Activated CD4-positive, alpha-beta T cell treated with anti-CD3 and anti-CD28 coated beads for 24 hours (primary cell): Measurements from ENCODE around the gene AGPAT3.
"Not testable (repeated sequence)": the region's sequence is repeated elsewhere in the genome, so short reads cannot be mapped to it uniquely, and the experiment has no call there.

Experiments used
- DNase-seq, 2 donors: peaks; one replicate each; pipeline ENCODE4 v3.0.0-alpha.2; 2020; ENCODE audit warnings: low read depth in 2 of 2

AGPAT3 gene

GRCh38 chr21:43834146-43834905, 30.7 kb upstream of the AGPAT3 start:
- no peak for DNase-seq

DNA sequence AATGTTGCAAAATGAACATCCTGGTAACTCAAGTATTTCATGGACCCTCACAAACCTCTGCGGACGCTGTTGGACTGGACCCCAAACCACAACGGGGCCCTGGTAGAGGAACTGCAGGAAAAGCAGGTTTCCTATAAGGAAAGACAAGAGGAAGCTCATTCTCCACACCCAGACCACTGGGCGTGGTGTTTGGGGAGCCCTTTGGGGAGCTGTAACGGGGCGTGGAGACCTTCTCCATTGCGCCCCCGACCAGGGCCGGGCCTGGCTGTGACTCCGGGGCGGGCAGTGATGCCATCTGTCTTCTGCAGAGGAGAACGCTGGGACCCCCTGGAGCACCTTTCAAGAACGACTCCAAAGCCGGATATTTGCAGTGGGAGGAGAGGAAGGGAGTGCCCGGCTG, 30.0 kb upstream of the AGPAT3 start:
- DNase-seq: no peak

- DNase-seq: no peak
Measured at GRCh38 chr21:43835861-43836260, 29.2 kb upstream of the AGPAT3 start.

GRCh38 chr21:43836616-43837015, 28.4 kb upstream of the AGPAT3 start:
- no peak for DNase-seq

DNA sequence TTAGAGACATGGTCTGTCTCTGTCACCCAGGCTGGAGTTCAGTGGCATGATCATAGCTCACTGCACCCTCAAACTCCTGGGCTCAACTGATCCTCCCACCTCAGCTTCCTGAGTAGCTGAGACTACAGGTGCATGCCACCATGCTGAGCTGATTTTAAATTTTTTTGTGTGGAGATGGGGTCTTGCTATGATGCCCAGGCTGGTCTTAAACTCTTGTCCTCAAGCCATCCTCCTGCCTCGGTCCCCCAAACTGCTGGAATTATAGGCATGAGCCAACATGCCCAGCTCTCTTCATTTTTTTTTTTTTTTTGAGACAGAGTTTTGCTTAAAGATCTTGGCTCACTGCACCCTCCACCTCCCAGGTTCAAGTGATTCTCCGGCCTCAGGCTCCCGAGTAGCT, 24.8 kb upstream of the AGPAT3 start:
- no peak for DNase-seq

DNA sequence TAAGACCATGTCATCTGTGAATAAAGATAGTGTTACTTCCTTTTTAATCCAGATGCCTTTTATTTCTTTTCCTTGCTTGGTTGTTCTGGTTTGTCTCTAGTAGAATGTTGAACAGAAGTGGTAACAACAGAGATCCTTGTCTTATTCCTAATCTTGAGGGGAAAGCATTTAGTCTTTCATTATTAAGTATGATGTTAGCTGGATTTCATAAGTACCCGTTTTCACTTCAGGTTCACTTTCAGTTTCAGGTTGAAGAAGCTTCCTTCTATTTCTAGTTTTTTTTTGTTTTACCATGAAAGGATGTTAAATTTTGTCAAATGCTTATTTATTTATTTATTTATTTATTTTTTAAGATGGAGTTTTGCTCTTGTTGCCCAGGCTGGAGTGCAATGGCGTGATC, 22.3 kb upstream of the AGPAT3 start:
- DNase-seq: no peak

DNA sequence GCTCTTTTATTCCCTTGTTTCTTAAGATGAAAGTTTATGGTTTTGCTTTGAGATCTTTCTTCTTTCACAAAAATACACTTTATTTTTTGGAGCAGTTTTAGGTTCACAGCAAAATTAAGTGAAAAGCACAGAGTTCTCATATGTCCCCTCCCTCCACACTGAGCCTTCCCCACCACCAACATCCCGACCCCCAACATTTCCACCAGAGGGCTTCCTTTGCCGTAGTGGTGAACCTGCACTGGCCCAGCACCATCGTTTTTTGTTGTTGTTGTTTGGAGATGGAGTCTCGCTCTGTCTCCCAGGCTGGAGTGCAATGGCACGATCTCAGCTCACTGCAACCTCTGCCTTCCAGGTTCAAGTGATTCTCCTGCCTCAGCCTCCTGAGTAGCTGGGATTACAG, 20.1 kb upstream of the AGPAT3 start:
- DNase-seq: not testable (repeated sequence)

GRCh38 chr21:43845386-43845785, 19.6 kb upstream of the AGPAT3 start:
- no peak for DNase-seq

DNA sequence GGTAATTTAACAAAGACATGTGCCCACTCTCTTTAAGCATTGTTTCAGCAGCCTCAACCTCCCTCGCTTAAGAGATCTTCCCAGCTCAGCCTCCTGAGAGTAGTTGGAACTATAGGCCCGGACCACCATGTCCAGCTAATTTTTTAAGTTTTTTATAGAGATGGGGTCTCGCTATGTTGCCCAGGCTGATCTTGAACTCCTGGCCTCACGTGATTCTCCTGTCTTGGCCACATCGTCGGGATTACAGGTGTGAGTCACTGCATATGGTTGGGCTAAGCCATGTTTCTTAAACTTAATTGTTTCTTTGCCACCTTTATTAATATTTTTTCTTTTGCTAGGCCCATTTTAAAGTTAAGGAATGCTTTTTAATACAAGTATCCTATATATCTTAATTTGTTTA, 18.6 kb upstream of the AGPAT3 start:
- DNase-seq: no peak

GRCh38 chr21:43847301-43847700, 17.7 kb upstream of the AGPAT3 start:
- no peak for DNase-seq

DNA sequence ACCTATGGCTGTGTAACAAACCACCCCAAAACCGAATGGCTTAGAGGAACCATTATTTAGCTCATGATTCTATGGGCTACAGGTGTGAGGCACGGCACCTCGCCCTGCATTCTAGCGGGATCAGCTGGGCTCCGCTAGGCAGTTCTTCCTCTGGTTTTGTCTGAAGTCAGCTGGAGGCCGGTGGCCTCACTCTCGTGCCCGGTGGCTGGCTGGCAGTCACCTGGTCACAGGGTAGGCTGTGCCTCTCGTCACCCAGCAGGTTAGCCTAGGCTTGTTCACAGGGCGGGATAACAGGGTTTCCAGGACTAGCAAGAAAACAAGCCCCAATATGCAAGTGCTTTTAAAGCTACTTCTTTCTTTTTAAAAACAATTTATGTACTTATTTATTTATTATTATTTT, 16.3 kb upstream of the AGPAT3 start:
- DNase-seq: no peak

DNA sequence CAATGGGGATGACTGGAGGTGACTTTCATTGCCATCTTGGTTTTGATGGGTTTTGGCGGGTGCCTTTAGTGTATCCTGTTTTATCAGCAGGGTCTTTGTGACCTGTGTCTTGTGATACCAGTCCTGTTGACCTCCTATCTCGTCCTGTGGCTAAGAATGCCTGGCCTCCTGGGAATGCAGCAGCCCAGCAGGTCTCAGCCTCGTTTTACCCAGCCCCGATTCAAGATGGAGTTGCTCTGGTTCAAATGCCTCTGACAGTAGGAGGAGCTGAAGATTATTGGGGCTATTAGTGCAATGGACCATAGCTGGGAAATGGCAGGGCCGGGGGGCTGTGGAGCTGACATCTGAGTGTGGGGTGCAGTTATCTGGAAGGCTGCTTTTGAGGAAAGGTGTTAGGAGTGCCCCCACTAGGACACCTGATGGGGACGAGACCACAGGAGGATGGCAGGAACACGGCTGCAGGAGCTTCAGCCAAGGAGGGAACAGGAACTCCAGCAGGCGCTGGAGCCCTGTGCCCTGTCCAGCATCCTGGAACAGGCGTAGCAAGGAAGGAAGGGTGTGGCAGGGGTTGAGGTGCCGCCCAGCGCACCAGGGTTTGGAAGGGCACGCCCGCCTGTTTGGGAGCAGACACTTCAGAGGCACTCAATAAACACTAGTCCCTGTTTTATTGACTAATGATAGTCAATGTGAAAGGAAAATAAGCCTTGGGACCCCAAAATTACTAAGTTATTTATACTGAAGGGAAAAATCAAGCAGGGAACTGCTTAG, 15.3 kb upstream of the AGPAT3 start:
- DNase-seq: no peak

DNA sequence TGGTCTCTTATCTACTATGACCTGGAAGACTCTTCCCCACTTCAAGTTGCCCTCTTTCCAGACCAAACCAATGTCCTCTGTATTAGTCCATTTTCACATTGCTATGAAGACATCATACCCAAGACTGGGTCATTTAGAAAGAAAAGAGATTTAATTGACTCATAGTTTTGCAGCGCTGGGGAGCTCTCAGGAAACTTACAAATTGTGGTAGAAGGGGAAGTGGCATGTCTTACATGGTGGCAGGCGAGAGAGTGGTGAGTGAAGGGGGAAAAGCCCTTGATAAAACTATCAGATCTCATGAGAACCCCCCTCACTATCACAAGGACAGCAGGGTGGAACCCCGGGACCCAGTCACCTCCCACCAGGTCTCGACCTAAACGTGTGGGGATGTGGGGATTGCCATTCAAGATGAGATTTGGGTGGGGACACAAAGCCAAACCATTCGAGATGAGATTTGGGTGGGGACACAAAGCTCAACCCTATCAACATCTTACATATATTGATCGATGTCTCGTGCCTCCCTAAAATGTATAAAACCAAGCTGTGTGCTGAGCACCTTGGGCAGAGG, 14.2 kb upstream of the AGPAT3 start:
- DNase-seq: no peak

DNA sequence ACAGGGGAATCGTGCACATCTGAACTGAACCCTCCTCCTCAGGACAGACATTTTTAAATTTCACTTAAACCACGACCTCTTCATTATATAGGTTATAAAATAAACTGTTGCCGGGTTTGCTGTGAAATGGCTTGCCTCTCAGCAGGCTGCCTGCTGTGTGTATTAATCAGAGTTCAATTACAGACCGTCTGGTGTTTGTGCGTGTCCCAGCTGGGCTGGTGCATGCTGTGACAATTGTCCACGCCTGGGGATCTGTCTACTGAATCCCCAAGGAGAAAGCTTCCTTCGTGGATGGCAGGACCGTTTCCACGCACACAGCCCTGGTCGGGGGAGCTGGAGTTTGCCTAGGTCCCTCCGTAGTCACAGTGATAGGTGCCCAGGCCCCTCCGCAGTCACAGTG, 13.4 kb upstream of the AGPAT3 start:
- no peak for DNase-seq

DNA sequence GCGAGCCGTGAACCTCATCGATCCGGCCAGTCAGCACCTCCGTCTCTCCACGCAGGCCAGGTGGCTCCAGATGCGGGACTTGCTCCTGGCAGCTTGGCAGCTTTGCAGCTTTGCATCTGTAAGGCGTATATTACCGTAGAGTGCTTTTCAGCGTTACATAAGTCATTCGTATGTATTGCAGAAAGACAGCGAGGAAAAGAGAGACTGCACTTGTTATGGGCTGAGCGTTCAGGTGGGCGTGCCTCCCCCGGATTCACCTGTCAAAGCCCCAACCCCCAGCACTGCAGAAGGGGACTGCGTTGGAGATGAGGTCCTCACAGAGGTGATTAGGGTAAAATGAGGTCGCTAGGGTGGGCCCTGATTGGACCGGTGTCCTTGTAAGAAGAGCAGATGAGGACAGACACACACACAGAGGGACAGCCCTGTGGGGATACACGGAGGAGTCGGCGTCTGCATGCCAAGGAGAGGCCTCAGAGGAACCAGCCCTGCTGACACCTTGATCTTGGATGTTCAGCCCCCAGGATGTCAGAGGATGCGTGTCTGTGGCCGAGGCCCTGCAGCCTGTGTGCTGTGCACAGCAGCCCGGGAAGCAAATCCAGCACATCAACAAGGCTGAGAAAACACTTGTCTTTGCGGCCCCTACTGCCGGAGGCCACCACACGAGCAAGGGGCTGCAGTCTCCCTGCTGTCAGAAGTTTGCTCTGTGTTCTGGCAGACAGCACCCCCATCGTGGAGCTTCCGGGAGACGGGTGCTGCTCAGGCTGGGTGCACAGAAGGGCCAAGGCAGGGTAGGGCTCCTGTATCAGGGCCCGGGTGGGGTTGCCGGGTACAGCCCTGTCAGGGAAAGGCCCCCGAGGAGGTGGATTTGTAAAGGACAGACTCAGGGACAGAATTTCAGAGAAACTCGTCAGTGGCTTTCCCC, 10.9 kb upstream of the AGPAT3 start:
- no peak for DNase-seq

GRCh38 chr21:43854773-43855633, 10.0 kb upstream of the AGPAT3 start:
- DNase-seq: no peak

GRCh38 chr21:43855955-43856354, 9.1 kb upstream of the AGPAT3 start:
- DNase-seq: no peak

DNA sequence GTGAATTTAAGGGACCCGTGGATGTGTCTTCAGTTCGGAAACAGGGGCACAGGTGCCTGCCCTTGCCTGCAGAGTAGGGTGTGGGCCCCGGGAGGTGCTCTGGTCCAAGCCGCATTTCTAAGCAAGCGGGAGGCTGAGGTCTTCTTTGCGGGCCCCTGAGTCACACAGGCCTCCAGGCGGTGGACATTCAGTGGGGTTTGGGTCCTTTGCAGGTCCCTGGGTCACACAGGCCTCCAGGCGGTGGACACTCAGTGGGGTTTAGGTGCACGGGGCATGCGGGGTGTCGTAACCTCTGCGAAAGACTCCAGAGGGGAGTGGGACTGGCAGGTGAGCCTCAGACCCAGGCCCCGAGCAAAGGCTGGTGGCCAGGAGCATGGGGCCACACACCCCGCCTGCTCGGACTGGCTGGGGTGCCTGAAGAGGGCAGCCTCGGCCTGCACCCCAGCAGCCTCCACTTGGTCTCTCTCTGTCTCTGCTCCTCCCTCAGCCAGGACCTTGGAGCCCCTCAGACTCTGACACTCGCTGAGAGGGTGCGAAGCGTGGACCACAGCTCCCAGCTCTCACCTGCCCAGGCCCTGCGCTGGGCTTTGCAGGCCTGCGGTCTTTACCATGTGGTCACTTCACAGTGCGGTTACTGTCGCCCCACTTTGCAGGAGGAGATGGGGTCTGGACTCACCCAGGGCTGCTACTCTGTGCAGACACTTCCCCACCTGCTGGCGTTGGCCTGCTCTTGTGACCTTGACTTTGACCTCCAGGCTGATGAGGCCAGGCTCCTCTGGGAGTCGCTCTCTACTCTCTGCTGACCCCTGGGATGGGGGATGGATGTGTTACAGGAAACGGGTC, 6.0 kb upstream of the AGPAT3 start:
- DNase-seq: no peak

DNA sequence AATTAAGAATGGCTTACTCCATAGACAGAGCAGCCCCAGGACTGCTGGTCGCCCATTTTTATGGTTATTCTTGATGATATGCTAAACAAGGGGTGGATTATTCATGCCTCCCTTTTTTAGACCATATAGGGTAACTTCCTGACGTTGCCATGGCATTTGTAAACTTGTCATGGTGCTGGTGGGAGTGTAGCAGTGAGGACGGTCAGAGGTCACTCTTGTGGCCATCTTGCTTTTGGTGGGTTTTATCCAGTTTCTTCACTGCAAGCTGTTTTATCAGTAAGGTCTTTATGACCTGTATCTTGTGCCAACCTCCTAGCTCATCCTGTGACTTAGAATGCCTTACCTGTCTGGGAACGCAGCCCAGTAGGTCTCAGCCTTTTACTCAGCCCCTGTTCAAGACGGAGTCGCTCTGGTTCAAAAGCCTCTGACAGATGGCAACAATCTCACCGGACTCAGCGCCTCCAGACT, 5.2 kb upstream of the AGPAT3 start:
- DNase-seq: no peak

- no peak for DNase-seq
Measured at GRCh38 chr21:43861706-43862105, 3.3 kb upstream of the AGPAT3 start.
